HG03064 (cell line): ENCODE measurements around the gene RGS17.
"Not testable (repeated sequence)": the region's sequence is repeated elsewhere in the genome, so short reads cannot be mapped to it uniquely, and the experiment has no call there.

Experiments
- ATAC-seq: cut with Tn5 transposase; IDR thresholded peaks from one replicate; pipeline ENCODE4 v1.9.1; 2021; ENCODE audit warnings: low read depth; ENCODE audit not compliant: unreplicated experiment

Gene RGS17

GRCh38 chr6:153126218-153126617 lies 4.9 kb downstream of the RGS17 start:
- no peak for ATAC-seq

GRCh38 chr6:153125032-153125431 lies 6.0 kb downstream of the RGS17 start:
- no peak for ATAC-seq

- ATAC-seq = no peak
Measured at GRCh38 chr6:153123801-153124200, 7.3 kb downstream of the RGS17 start.

GRCh38 chr6:153121311-153121710 lies 9.8 kb downstream of the RGS17 start:
- ATAC-seq = no peak

- peak; percentile 99 for ATAC-seq
Measured at GRCh38 chr6:153117986-153118879, 12.8 kb downstream of the RGS17 start.

GRCh38 chr6:153111082-153111481 lies 20.0 kb downstream of the RGS17 start:
- not testable (repeated sequence) for ATAC-seq

GRCh38 chr6:153110612-153111011 lies 20.5 kb downstream of the RGS17 start:
- not testable (repeated sequence) for ATAC-seq

- ATAC-seq = no peak
Measured at GRCh38 chr6:153108315-153108714, 22.8 kb downstream of the RGS17 start.

- no peak for ATAC-seq
Measured at GRCh38 chr6:153106021-153106420, 25.1 kb downstream of the RGS17 start.

GRCh38 chr6:153104220-153104619 lies 26.9 kb downstream of the RGS17 start:
- no peak for ATAC-seq

- no peak for ATAC-seq
Measured at GRCh38 chr6:153103319-153103655, 27.8 kb downstream of the RGS17 start.

GRCh38 chr6:153102605-153103318 lies 28.3 kb downstream of the RGS17 start:
- no peak for ATAC-seq

- no peak for ATAC-seq
Measured at GRCh38 chr6:153101461-153101860, 29.6 kb downstream of the RGS17 start.

GRCh38 chr6:153099636-153100035 lies 31.4 kb downstream of the RGS17 start:
- ATAC-seq = peak; percentile 69

- no peak for ATAC-seq
Measured at GRCh38 chr6:153096792-153097191, 34.3 kb downstream of the RGS17 start.

- ATAC-seq = no peak
Measured at GRCh38 chr6:153096031-153096430, 35.1 kb downstream of the RGS17 start.

- peak; percentile 91 for ATAC-seq
Measured at GRCh38 chr6:153092082-153093013, 38.7 kb downstream of the RGS17 start.

GRCh38 chr6:153090241-153090930 lies 40.7 kb downstream of the RGS17 start:
- ATAC-seq = no peak

- ATAC-seq = no peak
Measured at GRCh38 chr6:153088796-153089195, 42.3 kb downstream of the RGS17 start.

GRCh38 chr6:153087436-153087835 lies 43.6 kb downstream of the RGS17 start:
- no peak for ATAC-seq
